Upper lobe of left lung (tissue), 6 donors: ENCODE data around the gene LRRC39. TPM values are rescaled to one million over a fixed set of nuclear protein-coding genes. Genes with fewer than 3 reads are reported as not detected.

Source experiments
- ATAC-seq, 2 donors: fragments of 200-7000 bp; cut with Tn5 transposase; one replicate each; pipeline ENCODE4 v1.9.1; 2022; ENCODE audit warnings: mild to moderate bottlenecking in 2 of 2, moderate library complexity in 2 of 2; ENCODE audit not compliant: low FRiP score in 2 of 2
- DNase-seq, 2 donors: peaks; one replicate each; pipeline ENCODE4 v3.0.0-alpha.2; 2019 to 2020
- H3K27ac ChIP-seq, 4 donors: fragments of 200-600 bp; sonication (generic); one replicate each; pipeline ENCODE4 v1.5.1; 2016 to 2019
- H3K27me3 ChIP-seq, 4 donors: fragments of 200-600 bp; sonication (generic); one replicate each; pipeline ENCODE4 v1.5.1; 2017 to 2019
- H3K36me3 ChIP-seq, 4 donors: fragments of 200-600 bp; sonication (generic); one replicate each; pipeline ENCODE4 v1.5.1; 2016 to 2019
- H3K4me1 ChIP-seq, 4 donors: fragments of 200-600 bp; sonication (generic); one replicate each; pipeline ENCODE4 v1.5.1; 2018 to 2019
- H3K4me3 ChIP-seq, 4 donors: fragments of 200-600 bp; sonication (generic); one replicate each; pipeline ENCODE4 v1.5.1; 2017 to 2019; ENCODE audit warnings: mild to moderate bottlenecking in 2 of 4, moderate library complexity in 1 of 4
- H3K9me3 ChIP-seq, 4 donors: fragments of 200-600 bp; sonication (generic); one replicate each; pipeline ENCODE4 v1.5.1; 2018 to 2019
- CTCF ChIP-seq, 6 experiments: fragments of 450-650 bp in 4 of 6; fragments of 200-600 bp in 2 of 6; sonication (generic) in 2 of 6; IDR thresholded peaks; one replicate each; pipeline ENCODE4 v1.5.1; 2016 to 2019; ENCODE audit warnings: antibody characterized with exemption in 6 of 6
- EP300 ChIP-seq, 4 donors: sonication (generic); formaldehyde crosslinking; IDR thresholded peaks; one replicate each; pipeline ENCODE4 v1.5.1; 2017; ENCODE audit warnings: antibody characterized with exemption in 4 of 4, control low read depth in 2 of 4
- POLR2A ChIP-seq, 4 donors: fragments of 450-650 bp; IDR thresholded peaks; one replicate each; pipeline ENCODE4 v1.5.1; 2016 to 2017; ENCODE audit warnings: antibody characterized with exemption in 4 of 4, mild to moderate bottlenecking in 2 of 4
- POLR2AphosphoS5 ChIP-seq, 2 donors: sonication (generic); formaldehyde crosslinking; IDR thresholded peaks; one replicate each; pipeline ENCODE4 v1.5.1; 2017; ENCODE audit warnings: antibody characterized with exemption in 2 of 2
- WGBS, 2 donors: methylation state at CpG; one replicate each; pipeline ENCODE4 v1.1.5; 2017 to 2018; 5-methylcytosine and 5-hydroxymethylcytosine counted together
- total RNA-seq, 6 donors: library from RNA; depleted of rRNA in 4 of 6; stranded (reverse); fragments of >200 nt in 4 of 6; gene quantifications; one replicate each; pipeline versions ENCODE4 v1.1.0 to v1.2.1, GENCODE V29; 2016 to 2021
- donor health status: DM: no; HTN: no; CAD: no; lungs with moderate emphysema.
- donor health status: DM: no; HTN: yes; CAD: no; lungs with severe emphysema.

Gene LRRC39
- total RNA-seq, 6 donors from 2014 or later, result 0.86 to 7.2 (median 2.8) TPM; not detected in 1

DNA sequence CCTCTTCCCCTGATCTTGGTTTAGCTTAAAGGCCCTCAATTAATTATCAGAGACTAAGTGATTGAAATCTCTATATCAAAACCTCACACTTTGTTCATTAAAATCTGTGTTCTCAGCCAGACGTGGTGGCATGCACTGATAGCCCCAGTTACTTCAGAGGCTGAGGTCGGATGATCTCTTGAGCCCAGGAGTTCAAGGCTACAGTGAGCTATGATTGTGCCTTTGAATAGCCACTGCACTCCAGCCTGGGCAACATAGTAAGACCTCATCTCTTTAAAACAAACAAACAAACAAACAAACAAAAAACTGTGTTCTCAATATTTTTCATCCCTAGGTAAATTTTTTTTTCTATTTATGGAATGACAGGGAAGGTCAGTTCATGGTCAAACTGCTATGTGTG, 26.4 kb downstream of the LRRC39 start:
- WGBS, 2 donors, result 73 to 76% methylated on average over 2 of the region's 2 CpGs
- no peak overlapping the region for H3K27ac ChIP-seq
- no peaks in the 10 kb centered on the region for H3K27me3 ChIP-seq
- no peaks in the 10 kb centered on the region for H3K9me3 ChIP-seq
- H3K4me1 ChIP-seq, result no peaks in the 10 kb centered on the region
- H3K4me3 ChIP-seq, result no peak overlapping the region
- ATAC-seq (no peak), DNase-seq (no peak)
- H3K36me3 ChIP-seq, result peaks cover 0 to 39% (median 18%) of the 10 kb centered on the region in 4 donors
- no peak for TF ChIP-seq POLR2A (IDR thresholded peaks at IDR 0.05)
- TF ChIP-seq EP300 (IDR thresholded peaks at IDR 0.05), result no peak
- no peak for TF ChIP-seq POLR2AphosphoS5 (IDR thresholded peaks at IDR 0.05)
- TF ChIP-seq CTCF (IDR thresholded peaks at IDR 0.05), result no peak

GRCh38 chr1:100147875-100148274, 30.2 kb downstream of the LRRC39 start:
- ATAC-seq, result no peak
- Histone ChIP-seq H3K4me3 (no peak overlapping the region), H3K9me3 (no peaks in the 10 kb centered on the region), H3K27me3 (no peaks in the 10 kb centered on the region), H3K27ac (no peak overlapping the region), H3K36me3 (peaks cover 0 to 77% (median 46%) of the 10 kb centered on the region in 4 donors), H3K4me1 (no peaks in the 10 kb centered on the region)
- DNase-seq, result no peak
- TF ChIP-seq POLR2A (IDR thresholded peaks at IDR 0.05) (no peak), EP300 (IDR thresholded peaks at IDR 0.05) (no peak), POLR2AphosphoS5 (IDR thresholded peaks at IDR 0.05) (no peak), CTCF (IDR thresholded peaks at IDR 0.05) (no peak)
- 89 to 92% methylated on average over 4 of the region's 4 CpGs for WGBS, 2 donors

- no peaks in the 10 kb centered on the region for H3K27me3 ChIP-seq
- TF ChIP-seq CTCF (IDR thresholded peaks at IDR 0.05) (no peak), POLR2A (IDR thresholded peaks at IDR 0.05) (no peak), POLR2AphosphoS5 (IDR thresholded peaks at IDR 0.05) (no peak), EP300 (IDR thresholded peaks at IDR 0.05) (no peak)
- DNase-seq, result no peak
- H3K4me1 ChIP-seq, result no peaks in the 10 kb centered on the region
- no peak overlapping the region for H3K4me3 ChIP-seq
- no peaks in the 10 kb centered on the region for H3K9me3 ChIP-seq
- H3K36me3 ChIP-seq, result peaks cover 4 to 86% (median 46%) of the 10 kb centered on the region in 4 donors
- H3K27ac ChIP-seq, result no peak overlapping the region
- no peak for ATAC-seq
- 97 to 100% methylated on average over 1 of the region's 1 CpG for WGBS, 2 donors
Observed at GRCh38 chr1:100146958-100147357, 31.1 kb downstream of the LRRC39 start.

- H3K36me3 ChIP-seq, result peaks cover 10 to 98% (median 58%) of the 10 kb centered on the region in 4 donors
- DNase-seq, result no peak
- H3K4me1 ChIP-seq, result no peaks in the 10 kb centered on the region
- no peak overlapping the region for H3K4me3 ChIP-seq
- no peak for ATAC-seq
- no peak for TF ChIP-seq POLR2AphosphoS5 (IDR thresholded peaks at IDR 0.05)
- TF ChIP-seq POLR2A (IDR thresholded peaks at IDR 0.05), result no peak
- TF ChIP-seq EP300 (IDR thresholded peaks at IDR 0.05), result no peak
- no peak for TF ChIP-seq CTCF (IDR thresholded peaks at IDR 0.05)
- H3K9me3 ChIP-seq, result no peaks in the 10 kb centered on the region
- H3K27ac ChIP-seq, result no peak overlapping the region
- no peaks in the 10 kb centered on the region for H3K27me3 ChIP-seq
- 92 to 98% methylated on average over 3 of the region's 3 CpGs for WGBS, 2 donors
Observed at GRCh38 chr1:100145116-100145515, 32.9 kb downstream of the LRRC39 start.

DNA sequence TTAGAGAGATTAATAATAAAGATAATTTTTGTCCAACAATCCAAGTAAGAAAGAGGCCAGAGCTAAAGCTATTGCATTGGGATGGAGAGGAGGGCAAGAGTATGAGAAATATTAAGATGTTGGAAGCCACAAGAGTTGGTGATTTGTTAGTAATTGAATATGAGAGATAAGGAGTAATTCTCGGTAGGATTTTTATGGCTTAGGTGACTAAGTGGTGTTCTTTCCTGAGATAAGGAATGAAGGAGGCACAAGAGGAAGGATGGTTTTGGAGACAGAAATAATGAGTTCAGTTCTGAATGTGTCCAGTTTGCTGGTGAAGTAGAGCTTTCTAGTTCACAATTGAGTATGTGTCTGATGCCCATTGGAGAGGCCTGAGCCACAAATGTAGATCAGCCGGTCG, 35.7 kb downstream of the LRRC39 start:
- TF ChIP-seq EP300 (IDR thresholded peaks at IDR 0.05), result no peak
- DNase-seq (no peak), ATAC-seq (no peak)
- H3K27ac ChIP-seq, result no peak overlapping the region
- H3K4me1 ChIP-seq, result no peaks in the 10 kb centered on the region
- WGBS, 2 donors, result 90 to 97% methylated on average over 3 of the region's 3 CpGs
- no peaks in the 10 kb centered on the region for H3K9me3 ChIP-seq
- no peaks in the 10 kb centered on the region for H3K27me3 ChIP-seq
- H3K4me3 ChIP-seq, result no peak overlapping the region
- peaks cover 15 to 100% (median 62%) of the 10 kb centered on the region in 4 donors for H3K36me3 ChIP-seq
